Activated T-cell treated with anti-CD3 and anti-CD28 coated beads, Interleukin-2, amount 50 U/mL, for 4 hours (primary cell): Measurements from ENCODE around the gene GATB. TPM values are rescaled to one million over a fixed set of nuclear protein-coding genes. Genes with fewer than 3 reads are reported as not detected.

Experiments used
- ATAC-seq, 2 donors: fragments of 200-7000 bp; cut with Tn5 transposase; one replicate each; pipeline ENCODE4 v1.10.0; 2021
- DNase-seq: peaks from one replicate; pipeline ENCODE4 v3.0.0-alpha.2; 2020
- H3K27me3 Mint-ChIP-seq: one replicate; pipeline ENCODE4 v1.8.0; 2021; ENCODE audit warnings: low read depth, mixed read lengths
- H3K36me3 Mint-ChIP-seq: one replicate; pipeline ENCODE4 v1.8.0; 2022; ENCODE audit warnings: mixed read lengths; ENCODE audit not compliant: insufficient read depth
- H3K4me1 Mint-ChIP-seq: one replicate; pipeline ENCODE4 v1.8.0; 2021; ENCODE audit warnings: low read depth, mixed read lengths
- H3K4me3 Mint-ChIP-seq: one replicate; pipeline ENCODE4 v1.8.0; 2021; ENCODE audit warnings: mild to moderate bottlenecking, moderate library complexity, mixed read lengths
- H3K9me3 Mint-ChIP-seq: one replicate; pipeline ENCODE4 v1.8.0; 2021; ENCODE audit warnings: mixed read lengths
- total RNA-seq, 3 donors: library from RNA; stranded (reverse); gene quantifications; one replicate each; pipeline ENCODE4 v1.2.1, GENCODE V29; 2021

Gene GATB
- 10 to 100 TPM; 18.9 to 23.9 (median 23.2) TPM for total RNA-seq

GRCh38 chr4:151760712-151761661 is at the start of gene GATB:
TSS of gene GATB (minus strand) at chr4:151761007. CDS start at chr4:151760982, 25 bp downstream.
- no peaks in the 10 kb centered on the region for H3K9me3 Mint-ChIP-seq
- DNase-seq (peak; percentile 86), ATAC-seq (peak; percentile 100)
- peaks cover 12% of the 10 kb centered on the region for H3K4me1 Mint-ChIP-seq
- peak within 1 kb of the TSS; percentile 98 for H3K4me3 Mint-ChIP-seq
- H3K36me3 Mint-ChIP-seq: peaks cover 10% of the 10 kb centered on the region
- H3K27me3 Mint-ChIP-seq: no peaks in the 10 kb centered on the region

GRCh38 chr4:151810476-151810875 is 49.7 kb upstream of the GATB start:
- H3K4me3 Mint-ChIP-seq: no peak overlapping the region
- DNase-seq (no peak), ATAC-seq (no peak)
- H3K27me3 Mint-ChIP-seq: no peaks in the 10 kb centered on the region
- H3K9me3 Mint-ChIP-seq: no peaks in the 10 kb centered on the region
- peaks cover 2% of the 10 kb centered on the region for H3K4me1 Mint-ChIP-seq
- H3K36me3 Mint-ChIP-seq: no peaks in the 10 kb centered on the region

- Mint-ChIP-seq H3K9me3 (no peaks in the 10 kb centered on the region), H3K36me3 (no peaks in the 10 kb centered on the region), H3K27me3 (no peaks in the 10 kb centered on the region), H3K4me1 (peaks cover 2% of the 10 kb centered on the region), H3K4me3 (peak overlapping the region; percentile 20)
- DNase-seq (no peak), ATAC-seq (no peak)
These were observed 48.9 kb upstream of the GATB start for GRCh38 chr4:151809716-151810115.

GRCh38 chr4:151808542-151808941 is 47.7 kb upstream of the GATB start:
- H3K4me1 Mint-ChIP-seq: peaks cover 2% of the 10 kb centered on the region
- no peak overlapping the region for H3K4me3 Mint-ChIP-seq
- no peak for ATAC-seq
- H3K9me3 Mint-ChIP-seq: no peaks in the 10 kb centered on the region
- H3K36me3 Mint-ChIP-seq: no peaks in the 10 kb centered on the region
- no peaks in the 10 kb centered on the region for H3K27me3 Mint-ChIP-seq
- no peak for DNase-seq

- DNase-seq (no peak), ATAC-seq (no peak)
- H3K36me3 Mint-ChIP-seq: no peaks in the 10 kb centered on the region
- peaks cover 2% of the 10 kb centered on the region for H3K4me1 Mint-ChIP-seq
- H3K4me3 Mint-ChIP-seq: no peak overlapping the region
- H3K27me3 Mint-ChIP-seq: no peaks in the 10 kb centered on the region
- no peaks in the 10 kb centered on the region for H3K9me3 Mint-ChIP-seq
These were observed 47.3 kb upstream of the GATB start for GRCh38 chr4:151808120-151808529.

- peaks cover 2% of the 10 kb centered on the region for H3K4me1 Mint-ChIP-seq
- H3K36me3 Mint-ChIP-seq: no peaks in the 10 kb centered on the region
- no peaks in the 10 kb centered on the region for H3K9me3 Mint-ChIP-seq
- DNase-seq: no peak
- H3K27me3 Mint-ChIP-seq: no peaks in the 10 kb centered on the region
- H3K4me3 Mint-ChIP-seq: no peak overlapping the region
- ATAC-seq: no peak
These were observed 46.4 kb upstream of the GATB start for GRCh38 chr4:151807220-151807619.

GRCh38 chr4:151806511-151806927 is 45.7 kb upstream of the GATB start:
- ATAC-seq (no peak), DNase-seq (no peak)
- Mint-ChIP-seq H3K36me3 (no peaks in the 10 kb centered on the region), H3K27me3 (no peaks in the 10 kb centered on the region), H3K4me1 (peaks cover 2% of the 10 kb centered on the region), H3K9me3 (no peaks in the 10 kb centered on the region), H3K4me3 (no peak overlapping the region)

GRCh38 chr4:151804821-151805220 is 44.0 kb upstream of the GATB start:
- H3K4me3 Mint-ChIP-seq: no peak overlapping the region
- H3K36me3 Mint-ChIP-seq: no peaks in the 10 kb centered on the region
- no peaks in the 10 kb centered on the region for H3K4me1 Mint-ChIP-seq
- no peaks in the 10 kb centered on the region for H3K27me3 Mint-ChIP-seq
- no peaks in the 10 kb centered on the region for H3K9me3 Mint-ChIP-seq
- no peak for ATAC-seq
- no peak for DNase-seq

GRCh38 chr4:151804086-151804630 is 43.4 kb upstream of the GATB start:
- Mint-ChIP-seq H3K36me3 (no peaks in the 10 kb centered on the region), H3K27me3 (no peaks in the 10 kb centered on the region), H3K4me3 (no peak overlapping the region), H3K4me1 (no peaks in the 10 kb centered on the region), H3K9me3 (no peaks in the 10 kb centered on the region)
- no peak for ATAC-seq
- no peak for DNase-seq

- Mint-ChIP-seq H3K27me3 (no peaks in the 10 kb centered on the region), H3K4me3 (no peak overlapping the region), H3K36me3 (no peaks in the 10 kb centered on the region), H3K4me1 (no peaks in the 10 kb centered on the region), H3K9me3 (no peaks in the 10 kb centered on the region)
- no peak for DNase-seq
- ATAC-seq: no peak
These were observed 42.4 kb upstream of the GATB start for GRCh38 chr4:151803246-151803645.

- no peaks in the 10 kb centered on the region for H3K27me3 Mint-ChIP-seq
- H3K9me3 Mint-ChIP-seq: no peaks in the 10 kb centered on the region
- ATAC-seq (peak; percentile 58 to 63), DNase-seq (peak; percentile 53)
- H3K4me3 Mint-ChIP-seq: no peak overlapping the region
- H3K4me1 Mint-ChIP-seq: no peaks in the 10 kb centered on the region
- no peaks in the 10 kb centered on the region for H3K36me3 Mint-ChIP-seq
These were observed 41.0 kb upstream of the GATB start for GRCh38 chr4:151801547-151802516.

- H3K27me3 Mint-ChIP-seq: peaks cover under 1% of the 10 kb centered on the region
- H3K4me1 Mint-ChIP-seq: no peaks in the 10 kb centered on the region
- no peaks in the 10 kb centered on the region for H3K36me3 Mint-ChIP-seq
- H3K4me3 Mint-ChIP-seq: no peak overlapping the region
- ATAC-seq (no peak), DNase-seq (no peak)
- no peaks in the 10 kb centered on the region for H3K9me3 Mint-ChIP-seq
These were observed 38.7 kb upstream of the GATB start for GRCh38 chr4:151799417-151800012.

GRCh38 chr4:151798678-151799416 is 38.0 kb upstream of the GATB start:
- DNase-seq: no peak
- H3K4me1 Mint-ChIP-seq: no peaks in the 10 kb centered on the region
- no peaks in the 10 kb centered on the region for H3K9me3 Mint-ChIP-seq
- no peak for ATAC-seq
- H3K27me3 Mint-ChIP-seq: peaks cover 2% of the 10 kb centered on the region
- no peak overlapping the region for H3K4me3 Mint-ChIP-seq
- no peaks in the 10 kb centered on the region for H3K36me3 Mint-ChIP-seq
